GM19238 (cell line): Measurements from ENCODE around the gene SHCBP1.
A peak's percentile ranks its signal among the peaks of the same experiment; 100 is the strongest.
"Not testable (repeated sequence)": the region's sequence is repeated elsewhere in the genome, so short reads cannot be mapped to it uniquely, and the experiment has no call there.

ENCODE experiments used
- DNase-seq: peaks from one replicate; pipeline ENCODE4 v3.0.0; 2011; ENCODE audit warnings: low spot score; ENCODE audit not compliant: insufficient read length

Gene SHCBP1

GRCh38 chr16:46621006-46621933, at the start of gene SHCBP1:
Gene SHCBP1 (minus strand): TSS chr16:46621379. CDS start chr16:46621359, 20 bp downstream.
- DNase-seq: peak; percentile 83

DNA sequence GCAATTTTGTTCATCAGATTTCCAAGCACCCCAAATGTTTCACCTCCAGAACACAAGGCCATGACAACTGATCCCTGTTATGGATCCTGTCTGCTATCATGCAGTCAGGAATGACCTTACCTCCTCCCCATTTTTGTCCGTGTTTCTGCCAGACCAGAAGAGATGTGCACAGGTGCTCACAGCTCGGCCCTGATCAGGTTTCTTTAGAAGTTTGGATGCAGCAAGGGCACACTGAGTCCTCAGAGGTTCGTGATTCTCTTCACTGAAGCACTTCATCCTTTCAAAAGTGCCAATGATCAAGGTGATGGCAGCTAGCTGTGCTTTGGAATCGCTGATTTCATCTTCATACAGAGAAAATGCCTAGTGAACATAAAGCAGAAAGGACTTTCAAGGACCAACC, 40.9 kb upstream of the SHCBP1 start:
- DNase-seq: no peak

DNA sequence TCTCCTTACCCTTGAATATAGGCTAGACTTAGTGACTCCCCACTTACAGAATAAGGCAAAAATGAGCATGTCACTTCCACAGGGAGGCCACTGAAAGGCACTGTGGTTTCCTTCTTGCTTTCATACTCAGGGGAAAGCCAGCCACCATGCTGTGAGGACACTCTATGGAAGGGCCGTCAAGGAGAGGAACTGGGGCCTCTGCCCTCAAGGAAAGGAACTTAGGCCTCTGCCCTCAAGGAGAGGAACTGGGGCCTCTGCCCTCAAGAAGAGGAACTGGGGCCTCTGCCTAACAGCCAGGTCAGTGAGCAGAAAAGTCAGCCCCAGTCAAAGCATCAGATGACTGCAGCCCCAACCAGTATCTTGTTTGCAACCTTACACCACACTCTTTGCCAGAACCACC, 37.7 kb upstream of the SHCBP1 start:
- DNase-seq: peak; percentile 53

DNA sequence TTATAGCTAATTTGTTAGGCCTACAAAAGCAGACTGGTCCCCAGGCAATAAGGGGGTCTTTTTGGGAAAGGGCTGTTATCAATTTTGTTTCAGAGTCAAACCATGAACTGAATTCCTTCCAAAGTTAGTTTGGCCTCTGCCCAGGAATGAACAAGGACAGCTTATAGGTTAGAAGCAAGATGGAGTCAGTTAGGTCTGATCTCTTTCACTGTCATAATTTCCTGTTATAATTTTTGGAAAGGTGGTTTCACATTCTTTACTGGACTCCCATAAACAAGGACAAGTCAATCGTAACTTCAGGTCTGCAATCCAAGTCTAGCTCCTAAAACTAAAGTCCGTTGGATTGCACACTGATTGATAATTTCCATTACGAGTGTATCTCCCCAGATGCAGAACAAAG, 30.1 kb upstream of the SHCBP1 start:
- no peak for DNase-seq

DNA sequence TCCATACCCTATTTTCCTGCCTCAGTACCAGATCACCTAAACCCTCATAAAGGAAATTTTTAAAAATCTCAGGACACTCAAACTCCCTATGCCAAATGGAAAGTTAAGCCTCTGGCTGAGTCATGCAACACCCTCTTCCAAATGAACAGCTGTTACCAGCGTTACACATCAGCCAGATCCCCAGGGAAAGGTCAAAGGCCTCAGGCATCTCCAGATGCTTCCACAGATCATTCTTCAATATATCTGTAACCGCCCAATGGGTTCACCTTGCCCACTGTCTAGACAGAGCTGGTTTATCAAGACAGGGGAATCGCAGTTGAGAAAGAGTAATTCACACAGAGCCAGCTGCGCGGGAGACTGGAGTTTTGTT, 29.1 kb upstream of the SHCBP1 start:
- no peak for DNase-seq

GRCh38 chr16:46649588-46650253, 28.5 kb upstream of the SHCBP1 start:
- DNase-seq: no peak

GRCh38 chr16:46648656-46649055, 27.5 kb upstream of the SHCBP1 start:
- DNase-seq: no peak

DNA sequence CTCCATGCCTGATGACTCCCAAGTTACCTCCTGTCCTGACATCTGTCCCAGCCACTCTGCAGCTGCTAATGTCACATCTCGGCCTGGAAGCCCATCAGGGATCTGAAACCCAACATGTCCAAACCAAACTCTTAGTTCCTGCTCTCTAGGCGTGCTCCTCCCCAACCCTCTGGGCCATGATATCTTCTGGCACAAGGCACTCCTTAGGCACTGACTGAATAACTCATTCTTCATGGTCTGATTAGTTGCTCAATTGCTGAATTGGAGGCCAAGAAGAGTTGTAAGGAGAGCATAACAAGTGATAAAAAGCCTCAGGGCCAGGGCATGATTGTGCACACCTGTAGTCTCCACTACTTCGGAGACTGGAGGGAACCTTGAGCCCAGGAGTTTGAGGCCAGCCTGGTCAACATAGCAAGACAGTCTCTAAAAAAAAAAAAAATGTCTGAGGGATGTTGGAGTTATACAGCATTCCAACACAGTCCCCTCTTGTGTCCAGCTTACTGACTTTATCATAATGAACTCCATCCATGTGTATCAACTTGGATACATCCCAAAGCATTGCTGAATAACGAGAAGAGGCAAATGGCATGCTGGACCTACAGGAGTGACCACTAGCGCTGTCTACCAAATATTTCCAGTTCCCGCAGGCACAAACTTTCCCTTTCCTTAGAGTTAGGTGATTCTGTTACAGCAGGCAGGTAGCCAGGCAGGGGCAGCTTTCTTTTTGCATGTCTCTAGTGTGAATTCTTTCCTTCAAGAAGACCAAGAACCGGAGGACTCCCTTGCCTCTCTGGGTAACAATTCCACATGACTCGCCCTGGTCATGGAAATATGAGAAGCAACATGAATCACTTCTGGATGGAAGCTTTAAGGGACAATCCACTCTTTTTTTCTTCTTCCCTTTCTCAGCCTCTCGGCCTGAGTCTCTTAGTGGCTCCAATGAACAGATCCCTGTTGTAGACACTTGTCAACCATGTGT, 18.1 kb upstream of the SHCBP1 start:
- no peak for DNase-seq

DNA sequence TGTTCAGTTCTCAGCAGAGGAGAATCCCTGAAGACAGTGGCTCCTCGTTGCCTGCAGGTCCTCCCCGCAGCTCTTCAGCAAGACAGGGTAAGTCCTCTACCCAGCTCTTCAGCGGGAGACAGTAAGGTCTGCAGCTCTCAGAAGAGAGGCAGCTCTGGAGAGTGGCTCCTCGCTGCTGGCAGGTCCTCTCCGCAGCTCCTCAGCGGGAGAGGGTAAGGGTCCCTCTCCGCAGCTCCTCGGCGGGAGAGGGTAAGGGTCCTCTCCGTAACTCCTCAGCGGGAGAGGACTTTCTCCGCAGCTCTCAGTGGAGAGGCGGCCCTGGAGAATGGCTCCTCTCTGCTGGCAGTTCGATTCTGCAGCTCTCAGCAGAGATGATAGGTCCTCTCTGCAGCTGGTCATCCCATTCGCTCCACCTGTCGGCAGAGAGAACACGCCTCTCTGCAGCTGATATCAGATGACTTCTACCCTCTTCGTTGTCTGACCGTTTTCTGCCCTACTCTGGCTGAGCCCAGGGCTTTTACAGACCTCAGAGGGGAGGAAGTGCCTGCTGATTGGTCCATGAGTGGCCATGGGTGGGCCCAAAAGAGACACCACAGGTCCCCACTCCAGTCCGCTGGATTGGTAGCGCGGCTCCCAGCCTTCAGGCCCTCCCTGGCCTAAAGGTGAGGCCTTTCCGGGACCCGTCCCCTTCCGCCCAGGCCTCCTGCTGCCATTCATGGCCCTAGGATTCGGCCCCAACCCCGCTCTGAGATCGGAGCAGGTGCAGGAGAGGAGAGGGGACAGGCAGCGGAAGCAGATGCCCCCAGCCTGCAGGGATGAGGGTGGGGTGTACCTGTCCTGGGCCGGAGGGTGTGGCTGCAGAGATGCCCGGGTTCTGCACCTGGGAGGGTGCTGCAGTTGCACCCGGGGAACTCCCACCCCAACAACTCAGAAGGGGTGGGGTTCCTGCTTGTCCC, 11.9 kb upstream of the SHCBP1 start:
- no peak for DNase-seq

- DNase-seq: no peak
Observed at GRCh38 chr16:46629331-46630219, 8.4 kb upstream of the SHCBP1 start.

GRCh38 chr16:46627746-46628145, 6.6 kb upstream of the SHCBP1 start:
- DNase-seq: no peak

DNA sequence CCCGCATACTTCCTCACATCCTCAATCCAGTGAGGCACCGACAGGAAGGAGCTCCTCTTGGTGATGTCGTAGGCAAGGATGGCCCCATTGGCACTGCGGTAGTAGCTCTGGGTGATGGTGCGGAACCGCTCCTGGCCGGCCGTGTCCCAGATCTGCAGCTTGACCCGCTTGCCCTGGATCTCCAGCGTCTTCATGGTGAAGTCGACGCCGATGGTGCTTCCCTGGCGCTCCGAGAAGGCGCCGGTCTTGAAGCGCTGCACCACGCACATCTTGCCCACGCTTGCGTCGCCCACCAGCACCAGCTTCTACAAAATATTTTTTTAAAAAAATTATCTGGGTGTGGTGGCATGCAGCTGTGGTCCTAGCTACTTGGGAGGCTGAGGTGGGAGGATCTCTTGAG, 5.5 kb upstream of the SHCBP1 start:
- not testable (repeated sequence) for DNase-seq

DNA sequence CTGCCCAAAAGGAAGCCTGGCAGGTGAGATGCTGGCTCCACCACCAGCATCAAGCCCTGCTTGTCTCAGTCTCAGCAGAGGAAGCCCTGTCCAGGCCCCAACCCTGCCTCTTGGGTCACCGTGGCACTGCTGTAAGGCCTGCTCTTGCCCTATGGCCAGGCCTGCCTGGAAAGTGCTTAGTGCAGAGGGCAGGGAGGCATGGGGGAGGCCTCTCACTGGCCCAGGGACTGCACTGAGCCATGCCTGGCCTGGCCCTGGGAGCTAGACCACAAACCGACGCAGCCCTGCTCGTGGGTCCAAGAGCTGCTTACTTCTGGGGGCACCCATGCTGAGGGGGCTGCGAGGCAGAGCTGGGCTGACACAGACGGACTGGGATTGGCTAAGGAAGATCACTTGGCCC, 3.7 kb upstream of the SHCBP1 start:
- DNase-seq: not testable (repeated sequence)

GRCh38 chr16:46623707-46624106, 2.5 kb upstream of the SHCBP1 start:
- DNase-seq: not testable (repeated sequence)

DNA sequence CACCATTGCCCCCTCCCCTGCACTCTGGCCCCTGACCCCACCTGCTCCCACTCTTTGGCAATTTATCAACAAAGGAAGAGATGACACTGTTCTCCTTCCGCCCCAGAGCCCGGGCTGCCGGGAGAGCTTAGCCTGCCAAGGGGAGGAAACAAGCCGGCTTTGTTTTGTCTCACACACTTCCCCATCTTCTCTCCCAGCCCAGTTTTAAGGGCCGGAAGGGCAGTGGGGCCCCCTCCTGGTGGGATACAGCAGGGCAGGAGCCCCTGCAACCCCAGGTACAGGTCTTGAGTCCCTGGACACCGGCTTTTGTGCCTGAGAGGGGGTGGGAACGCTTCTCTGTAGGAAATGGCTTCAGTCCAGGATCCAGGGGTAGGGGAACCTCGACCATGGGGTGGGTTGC, 2.1 kb upstream of the SHCBP1 start:
- not testable (repeated sequence) for DNase-seq

DNA sequence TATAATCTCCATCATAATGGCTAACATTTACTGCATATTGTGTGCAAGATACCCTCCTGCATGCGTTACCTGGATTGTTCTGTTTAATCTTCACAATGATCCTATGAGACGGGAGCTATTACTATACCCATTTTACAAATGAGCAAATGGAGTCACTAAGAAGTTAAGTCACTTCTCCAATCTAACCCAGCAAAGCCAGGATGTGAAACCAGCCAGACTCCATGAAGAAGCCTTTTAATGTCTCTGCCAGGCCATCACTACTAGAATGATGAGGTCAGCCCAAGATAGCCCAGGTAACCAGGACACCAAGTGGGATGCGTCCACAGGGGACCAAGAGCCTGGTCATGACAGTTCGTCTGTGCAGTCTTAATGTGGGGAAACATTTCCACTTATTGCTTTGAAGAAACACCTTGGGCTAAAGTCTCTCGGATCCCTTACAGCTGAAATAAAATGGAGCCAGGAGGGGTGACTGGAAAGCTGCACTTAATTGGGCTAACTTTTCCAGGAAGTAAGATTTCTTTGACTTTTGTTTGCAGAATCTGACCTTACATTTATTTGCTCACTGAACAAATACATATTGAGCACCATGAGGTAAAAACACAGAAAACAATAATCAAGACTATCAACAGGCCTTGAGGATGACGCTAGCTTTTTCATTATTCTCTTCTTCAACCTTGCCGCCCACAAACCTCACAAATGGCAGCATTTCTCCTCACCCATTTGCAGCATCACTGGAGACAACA, 926 bp upstream of the SHCBP1 start:
- no peak for DNase-seq

- DNase-seq: no peak
Observed at GRCh38 chr16:46620266-46621005, 743 bp downstream of the SHCBP1 start.

GRCh38 chr16:46618516-46618915, 2.7 kb downstream of the SHCBP1 start:
- no peak for DNase-seq
